ENCODE measurements around the gene CTNNA1. TPM values are rescaled to one million over a fixed set of nuclear protein-coding genes. Genes with fewer than 3 reads are reported as not detected.

CTNNA1 gene
- total RNA-seq, 4 donors from 2014 or later: 223 to 304 (median 263) TPM

DNA sequence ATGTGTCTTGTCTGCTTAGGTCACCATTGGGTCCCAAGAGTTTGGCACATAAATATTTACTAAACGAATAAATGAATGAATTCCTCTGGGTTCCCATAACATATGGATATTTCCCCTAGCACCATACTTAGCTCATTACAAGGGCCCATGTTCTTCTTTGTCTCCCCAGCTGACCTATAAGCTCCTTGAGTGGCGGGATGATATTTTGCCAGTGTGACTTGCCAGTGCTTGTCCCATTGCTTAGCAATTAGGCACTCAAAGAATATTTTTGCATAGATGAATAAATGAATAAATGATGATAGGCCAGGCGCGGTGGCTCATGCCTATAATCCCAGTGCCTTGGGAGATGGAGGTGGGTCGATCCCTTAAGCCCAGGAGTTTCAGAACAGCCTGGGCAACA, 16.9 kb upstream of the CTNNA1 start:
- DNase-seq (ENCODE audit: low spot score in 2 of 2): no peak
- 71 to 77% methylated on average over 5 of the region's 5 CpGs for WGBS, 2 donors
- no peak overlapping the region for H3K4me3 ChIP-seq (ENCODE audit: low read depth, poor library complexity, severe bottlenecking)
- no peak for TF ChIP-seq POLR2A (IDR thresholded peaks at IDR 0.05)
- TF ChIP-seq, protein P1, sequence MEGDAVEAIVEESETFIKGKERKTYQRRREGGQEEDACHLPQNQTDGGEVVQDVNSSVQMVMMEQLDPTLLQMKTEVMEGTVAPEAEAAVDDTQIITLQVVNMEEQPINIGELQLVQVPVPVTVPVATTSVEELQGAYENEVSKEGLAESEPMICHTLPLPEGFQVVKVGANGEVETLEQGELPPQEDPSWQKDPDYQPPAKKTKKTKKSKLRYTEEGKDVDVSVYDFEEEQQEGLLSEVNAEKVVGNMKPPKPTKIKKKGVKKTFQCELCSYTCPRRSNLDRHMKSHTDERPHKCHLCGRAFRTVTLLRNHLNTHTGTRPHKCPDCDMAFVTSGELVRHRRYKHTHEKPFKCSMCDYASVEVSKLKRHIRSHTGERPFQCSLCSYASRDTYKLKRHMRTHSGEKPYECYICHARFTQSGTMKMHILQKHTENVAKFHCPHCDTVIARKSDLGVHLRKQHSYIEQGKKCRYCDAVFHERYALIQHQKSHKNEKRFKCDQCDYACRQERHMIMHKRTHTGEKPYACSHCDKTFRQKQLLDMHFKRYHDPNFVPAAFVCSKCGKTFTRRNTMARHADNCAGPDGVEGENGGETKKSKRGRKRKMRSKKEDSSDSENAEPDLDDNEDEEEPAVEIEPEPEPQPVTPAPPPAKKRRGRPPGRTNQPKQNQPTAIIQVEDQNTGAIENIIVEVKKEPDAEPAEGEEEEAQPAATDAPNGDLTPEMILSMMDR (IDR thresholded peaks at IDR 0.05): no peak
- intact Hi-C loops (cut with DNase I; ENCODE audit: low total_unique reads): no loop called here

DNA sequence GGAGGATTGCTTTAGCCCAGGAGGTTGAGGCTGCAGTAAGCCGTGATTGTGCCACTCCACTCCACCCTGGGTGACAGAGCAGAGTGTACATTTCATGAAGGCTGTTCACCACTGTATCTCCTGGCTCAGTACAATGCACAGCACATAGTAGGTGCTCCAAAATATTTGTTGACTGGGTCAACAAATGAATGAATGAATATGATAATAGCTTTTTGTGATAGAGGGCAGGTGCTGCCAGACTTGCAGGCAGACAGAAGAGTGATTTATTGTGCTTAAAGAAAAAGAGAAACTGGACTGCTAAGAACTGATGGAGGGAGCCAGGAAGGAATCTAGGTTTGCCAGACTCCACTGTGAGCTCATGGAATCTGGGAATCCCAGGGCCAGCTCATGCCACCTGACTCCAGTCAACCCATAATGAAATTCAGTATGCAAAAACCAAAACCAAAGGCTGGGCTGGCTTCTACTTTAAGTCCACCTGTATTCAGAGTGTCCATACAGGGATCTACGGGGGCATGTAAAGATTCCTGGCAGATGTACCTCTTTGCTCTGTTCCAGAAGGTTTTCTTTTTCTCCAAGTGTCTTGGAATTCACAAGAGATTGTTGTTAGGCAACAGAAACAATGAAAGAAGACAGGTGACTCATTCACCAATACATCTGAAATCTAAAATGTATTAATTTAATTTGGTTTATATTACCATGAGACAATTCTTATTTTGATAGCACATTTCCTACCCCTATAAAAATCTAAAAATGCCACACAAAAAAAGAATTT, 15.5 kb upstream of the CTNNA1 start:
- WGBS, 2 donors: 66 to 79% methylated on average over 2 of the region's 2 CpGs
- DNase-seq (ENCODE audit: low spot score in 2 of 2): no peak
- TF ChIP-seq, protein P1 (IDR thresholded peaks at IDR 0.05): no peak
- no peak for TF ChIP-seq POLR2A (IDR thresholded peaks at IDR 0.05)
- intact Hi-C loops (cut with DNase I; ENCODE audit: low total_unique reads): no loop called here
- H3K4me3 ChIP-seq (ENCODE audit: low read depth, poor library complexity, severe bottlenecking): no peak overlapping the region

DNA sequence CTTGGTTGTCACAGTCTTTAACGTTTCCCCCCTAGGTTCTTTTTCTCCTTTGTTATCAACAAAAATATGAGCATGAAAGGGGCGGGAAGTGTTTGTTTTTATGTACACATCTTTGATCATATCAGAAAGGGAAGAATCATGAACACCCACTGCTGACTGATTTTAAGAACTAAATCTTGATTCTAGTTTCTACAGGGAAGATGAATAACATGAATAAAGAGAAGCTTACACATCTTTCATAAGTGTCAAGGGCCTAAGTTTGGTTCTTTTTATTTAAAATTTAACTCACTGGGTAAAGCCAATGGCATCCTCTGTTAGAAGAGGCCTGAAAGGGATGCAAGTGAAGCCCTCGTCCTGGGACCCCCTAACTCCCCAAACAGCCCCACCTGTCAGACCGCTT, 14.8 kb upstream of the CTNNA1 start:
- intact Hi-C loops (cut with DNase I; ENCODE audit: low total_unique reads): no loop called here
- no peak overlapping the region for H3K4me3 ChIP-seq (ENCODE audit: low read depth, poor library complexity, severe bottlenecking)
- 78 to 83% methylated on average over 4 of the region's 4 CpGs for WGBS, 2 donors
- DNase-seq (ENCODE audit: low spot score in 2 of 2): no peak
- TF ChIP-seq POLR2A (IDR thresholded peaks at IDR 0.05): no peak
- TF ChIP-seq, protein P1 (IDR thresholded peaks at IDR 0.05): no peak

DNA sequence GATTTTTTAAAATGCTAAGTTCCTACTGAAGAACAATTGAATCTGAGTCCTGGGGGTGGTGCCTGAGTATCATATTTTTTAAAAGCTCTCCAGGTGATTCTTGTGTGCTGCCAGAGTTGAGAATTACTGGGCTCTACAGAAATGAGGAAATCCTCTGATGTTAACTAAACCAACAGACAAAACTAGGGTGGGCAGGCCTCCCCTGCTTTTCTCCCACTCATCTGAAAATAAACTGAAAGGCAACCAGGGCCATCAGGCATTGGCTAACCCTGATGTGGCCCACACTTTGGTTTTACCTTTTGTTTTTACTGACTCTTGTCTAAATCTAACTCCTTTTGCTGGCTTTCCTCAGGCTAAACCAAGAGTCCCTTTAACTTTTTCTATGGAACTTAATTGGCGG, 13.3 kb upstream of the CTNNA1 start:
- H3K4me3 ChIP-seq (ENCODE audit: low read depth, poor library complexity, severe bottlenecking): no peak overlapping the region
- intact Hi-C loops (cut with DNase I; ENCODE audit: low total_unique reads): no loop called here
- no peak for DNase-seq (ENCODE audit: low spot score in 2 of 2)
- TF ChIP-seq, protein P1 (IDR thresholded peaks at IDR 0.05): no peak
- TF ChIP-seq POLR2A (IDR thresholded peaks at IDR 0.05): no peak
- 92 to 100% methylated on average over 1 of the region's 1 CpG for WGBS, 2 donors

DNA sequence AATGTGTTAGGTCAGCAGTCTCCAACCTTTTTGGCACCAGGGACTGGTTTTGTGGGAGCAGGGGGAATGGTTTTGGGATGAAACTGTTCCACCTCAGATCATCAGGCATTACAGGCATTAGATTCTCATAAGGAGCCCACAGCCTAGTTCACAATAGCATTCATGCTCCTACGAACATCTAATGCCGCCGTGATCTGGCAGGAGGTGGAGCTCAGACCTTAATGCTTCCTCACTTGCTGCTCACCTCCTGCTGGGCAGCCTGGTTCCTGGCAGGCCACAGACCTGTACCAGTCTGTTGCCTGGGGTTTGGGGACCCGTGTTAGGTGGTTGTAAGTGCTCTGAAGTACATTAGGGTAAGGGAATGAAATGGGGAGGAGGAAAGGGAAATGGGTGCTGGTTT, 9.7 kb upstream of the CTNNA1 start:
- intact Hi-C loops (cut with DNase I; ENCODE audit: low total_unique reads): no loop called here
- DNase-seq (ENCODE audit: low spot score in 2 of 2): no peak
- no peak for TF ChIP-seq POLR2A (IDR thresholded peaks at IDR 0.05)
- TF ChIP-seq, protein P1 (IDR thresholded peaks at IDR 0.05): no peak
- H3K4me3 ChIP-seq (ENCODE audit: low read depth, poor library complexity, severe bottlenecking): no peak overlapping the region
- WGBS, 2 donors: 78 to 95% methylated on average over 4 of the region's 4 CpGs

DNA sequence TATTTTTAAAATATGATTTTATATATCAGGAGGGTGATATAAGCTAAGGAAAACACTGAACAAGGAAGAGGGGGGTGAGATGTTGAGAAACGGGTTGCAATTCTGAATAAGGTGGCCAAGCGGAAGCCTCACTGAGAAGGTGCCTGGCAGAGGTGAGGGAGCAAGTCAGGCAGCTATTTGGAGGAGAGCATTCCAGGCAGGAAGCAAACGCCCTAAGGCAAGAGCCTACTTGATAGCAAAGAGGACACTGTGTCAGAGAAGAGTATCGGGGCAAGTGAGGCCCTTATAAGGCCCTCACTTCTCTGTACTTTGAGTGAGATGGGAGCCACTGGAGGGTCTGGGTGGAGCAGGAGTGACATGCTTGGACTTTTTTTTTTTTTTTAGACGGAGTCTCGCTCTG, 8.0 kb upstream of the CTNNA1 start:
- TF ChIP-seq, protein P1 (IDR thresholded peaks at IDR 0.05): no peak
- no peak for TF ChIP-seq POLR2A (IDR thresholded peaks at IDR 0.05)
- H3K4me3 ChIP-seq (ENCODE audit: low read depth, poor library complexity, severe bottlenecking): no peak overlapping the region
- no peak for DNase-seq (ENCODE audit: low spot score in 2 of 2)
- intact Hi-C loops (cut with DNase I; ENCODE audit: low total_unique reads): no loop called here
- WGBS, 2 donors: 86 to 87% methylated on average over 6 of the region's 6 CpGs

Measured in lower leg skin (tissue), 4 donors.